Mononuclear cell (primary cell): ENCODE results near the gene BCAR3. TPM values are rescaled to one million over a fixed set of nuclear protein-coding genes. Genes with fewer than 3 reads are reported as not detected.

Experiments used
- H3K27me3 ChIP-seq: 2 replicates; pipeline ENCODE4 v1.6.0; 2011; ENCODE audit warnings: low read length, control low read depth; ENCODE audit not compliant: insufficient read depth
- H3K4me1 ChIP-seq: 2 replicates; pipeline ENCODE4 v1.5.1; 2011; ENCODE audit warnings: mild to moderate bottlenecking, low read length, control low read depth; ENCODE audit not compliant: insufficient read depth
- H3K4me3 ChIP-seq: 2 replicates; pipeline ENCODE4 v1.5.1; 2011; ENCODE audit warnings: mild to moderate bottlenecking, low read length, moderate library complexity
- H3K9me3 ChIP-seq: 2 replicates; pipeline ENCODE4 v1.5.1; 2011; ENCODE audit warnings: low read depth, mild to moderate bottlenecking, control low read depth, low read length
- total RNA-seq: library from RNA; depleted of rRNA; stranded (reverse); fragments of >200 nt; gene quantifications from one replicate; pipeline ENCODE4 v1.2.3, GENCODE V29; 2012

The BCAR3 gene
- total RNA-seq, 1 donor: 1.4 TPM

- H3K4me3 ChIP-seq: no peak overlapping the region
- H3K9me3 ChIP-seq: no peaks in the 10 kb centered on the region
- no peaks in the 10 kb centered on the region for H3K27me3 ChIP-seq
- H3K4me1 ChIP-seq: peaks cover 24% of the 10 kb centered on the region
Observed at GRCh38 chr1:93713341-93713740, 31.7 kb upstream of the BCAR3 start.

- no peak overlapping the region for H3K4me3 ChIP-seq
- no peaks in the 10 kb centered on the region for H3K9me3 ChIP-seq
- peaks cover 30% of the 10 kb centered on the region for H3K4me1 ChIP-seq
- no peaks in the 10 kb centered on the region for H3K27me3 ChIP-seq
Observed at GRCh38 chr1:93712741-93713140, 31.1 kb upstream of the BCAR3 start.

GRCh38 chr1:93710499-93711453 is 29.1 kb upstream of the BCAR3 start:
- H3K4me1 ChIP-seq: peaks cover 35% of the 10 kb centered on the region
- H3K4me3 ChIP-seq: no peak overlapping the region
- no peaks in the 10 kb centered on the region for H3K27me3 ChIP-seq
- H3K9me3 ChIP-seq: no peaks in the 10 kb centered on the region

- Histone ChIP-seq H3K4me3 (no peak overlapping the region), H3K27me3 (no peaks in the 10 kb centered on the region), H3K9me3 (no peaks in the 10 kb centered on the region), H3K4me1 (peaks cover 53% of the 10 kb centered on the region)
Observed at GRCh38 chr1:93708734-93709481, 27.3 kb upstream of the BCAR3 start.

- peaks cover 60% of the 10 kb centered on the region for H3K4me1 ChIP-seq
- no peaks in the 10 kb centered on the region for H3K27me3 ChIP-seq
- no peak overlapping the region for H3K4me3 ChIP-seq
- H3K9me3 ChIP-seq: no peaks in the 10 kb centered on the region
Observed at GRCh38 chr1:93707956-93708355, 26.3 kb upstream of the BCAR3 start.

- Histone ChIP-seq H3K9me3 (no peaks in the 10 kb centered on the region), H3K4me3 (no peak overlapping the region)
Observed at GRCh38 chr1:93705892-93706500, 24.4 kb upstream of the BCAR3 start.

GRCh38 chr1:93704052-93704451 is 22.4 kb upstream of the BCAR3 start:
- Histone ChIP-seq H3K9me3 (no peaks in the 10 kb centered on the region), H3K4me3 (no peak overlapping the region), H3K27me3 (no peaks in the 10 kb centered on the region), H3K4me1 (peaks cover 51% of the 10 kb centered on the region)

More at GRCh38 chr1:93705892-93706500, 24.4 kb upstream of the BCAR3 start:
- Histone ChIP-seq H3K27me3 (no peaks in the 10 kb centered on the region), H3K4me1 (peaks cover 56% of the 10 kb centered on the region)

GRCh38 chr1:93703643-93704042 is 22.0 kb upstream of the BCAR3 start:
- peaks cover 47% of the 10 kb centered on the region for H3K4me1 ChIP-seq
- H3K9me3 ChIP-seq: no peaks in the 10 kb centered on the region
- no peak overlapping the region for H3K4me3 ChIP-seq

GRCh38 chr1:93702828-93703183 is 21.2 kb upstream of the BCAR3 start:
- Histone ChIP-seq H3K27me3 (no peaks in the 10 kb centered on the region), H3K4me1 (peaks cover 38% of the 10 kb centered on the region), H3K4me3 (no peak overlapping the region), H3K9me3 (no peaks in the 10 kb centered on the region)

More at GRCh38 chr1:93703643-93704042, 22.0 kb upstream of the BCAR3 start:
- no peaks in the 10 kb centered on the region for H3K27me3 ChIP-seq

GRCh38 chr1:93702111-93702827 is 20.6 kb upstream of the BCAR3 start:
- H3K9me3 ChIP-seq: no peaks in the 10 kb centered on the region
- H3K4me1 ChIP-seq: peaks cover 37% of the 10 kb centered on the region
- H3K4me3 ChIP-seq: no peak overlapping the region
- no peaks in the 10 kb centered on the region for H3K27me3 ChIP-seq

- Histone ChIP-seq H3K9me3 (no peaks in the 10 kb centered on the region), H3K4me3 (no peak overlapping the region), H3K27me3 (no peaks in the 10 kb centered on the region), H3K4me1 (peaks cover 37% of the 10 kb centered on the region)
Observed at GRCh38 chr1:93701629-93702028, 20.0 kb upstream of the BCAR3 start.

GRCh38 chr1:93700532-93701469 is 19.2 kb upstream of the BCAR3 start:
- peaks cover 40% of the 10 kb centered on the region for H3K4me1 ChIP-seq
- no peaks in the 10 kb centered on the region for H3K9me3 ChIP-seq
- no peak overlapping the region for H3K4me3 ChIP-seq
- no peaks in the 10 kb centered on the region for H3K27me3 ChIP-seq

GRCh38 chr1:93699503-93700168 is 18.0 kb upstream of the BCAR3 start:
- no peak overlapping the region for H3K4me3 ChIP-seq
- H3K9me3 ChIP-seq: no peaks in the 10 kb centered on the region
- no peaks in the 10 kb centered on the region for H3K27me3 ChIP-seq
- H3K4me1 ChIP-seq: peaks cover 37% of the 10 kb centered on the region
